DLD1 (cell line): ENCODE results near the gene LILRA6.
"Not testable (repeated sequence)": the region's sequence is repeated elsewhere in the genome, so short reads cannot be mapped to it uniquely, and the experiment has no call there.

Experiments
- in situ Hi-C: cut with HindIII; loops from 2 replicates; pipeline ENCODE4 v1.10.0; 2017; ENCODE audit warnings: low sequenced_read_pairs

The LILRA6 gene

DNA sequence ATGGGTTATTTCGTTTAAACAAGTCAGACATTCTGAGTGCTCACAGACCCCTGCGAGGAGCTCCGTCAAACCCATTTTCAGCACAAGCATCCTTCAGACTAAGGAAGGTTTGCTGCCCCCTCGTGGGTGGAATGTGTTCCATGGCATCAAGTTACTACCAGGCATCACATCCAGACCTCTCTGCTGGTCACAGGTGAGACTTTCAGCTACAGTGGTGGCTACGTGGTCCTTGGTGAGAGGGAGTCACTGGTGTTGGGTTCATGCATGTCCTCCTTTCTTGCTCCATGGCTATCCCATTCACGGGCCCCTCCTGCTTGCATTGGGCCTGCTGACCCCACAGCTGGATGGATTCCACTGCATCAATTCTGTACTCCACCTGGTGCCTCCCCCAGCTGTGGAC lies 23.5 kb upstream of the LILRA6 start:
- in situ Hi-C loops: no loop called here

DNA sequence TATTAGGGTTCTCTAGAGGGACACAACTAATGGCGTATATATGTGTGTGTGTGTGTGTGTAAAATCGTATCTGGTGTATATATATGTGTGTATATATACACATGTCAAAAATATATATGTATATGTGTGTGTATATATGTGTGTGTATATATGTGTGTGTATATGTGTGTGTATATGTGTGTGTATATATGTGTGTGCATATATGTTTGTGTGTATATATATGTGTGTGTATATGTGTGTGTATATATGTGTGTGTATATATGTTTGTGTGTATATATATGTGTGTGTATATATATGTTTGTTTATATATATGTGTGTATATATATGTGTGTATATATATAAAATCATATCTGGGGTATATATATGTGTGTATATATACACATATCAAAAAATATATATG lies 19.9 kb upstream of the LILRA6 start:
- in situ Hi-C loops: no loop called here

DNA sequence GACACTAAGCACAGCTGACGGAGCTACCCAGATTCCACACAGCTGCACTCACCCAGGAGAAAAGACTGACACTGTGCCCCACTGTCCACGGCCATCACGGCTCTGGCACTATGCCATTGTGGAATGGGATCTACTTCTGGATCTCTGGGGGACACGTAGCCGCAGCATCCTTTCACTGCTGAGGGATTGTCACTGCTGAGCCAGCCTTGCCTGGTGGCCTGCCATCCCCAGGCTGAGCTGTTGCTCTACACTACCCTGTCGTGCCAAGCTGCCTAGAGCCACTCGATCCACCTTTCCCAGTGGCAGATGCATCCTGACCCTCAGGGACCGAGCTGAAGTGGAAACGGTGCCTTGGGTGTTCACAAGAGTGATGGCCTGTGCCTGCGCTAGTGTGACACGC lies 19.5 kb upstream of the LILRA6 start:
- in situ Hi-C loops: no loop called here

DNA sequence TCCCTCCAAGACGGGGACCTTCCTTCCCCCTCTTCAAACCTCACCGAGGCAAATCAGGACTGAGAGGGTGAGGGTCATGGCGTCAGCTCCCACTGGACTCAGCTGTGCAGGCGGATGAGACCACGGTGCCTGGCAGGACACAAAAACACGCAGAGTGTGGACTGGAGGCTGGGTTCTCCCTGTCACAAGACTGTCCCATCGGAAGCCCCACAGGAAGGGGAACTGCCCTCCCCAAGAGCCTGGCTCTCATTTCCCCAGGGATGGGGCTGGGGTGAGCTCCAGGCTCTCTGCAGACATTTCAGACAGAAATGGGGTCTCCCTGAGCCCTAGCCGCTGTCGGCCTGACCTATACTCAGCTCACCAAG lies 14.5 kb upstream of the LILRA6 start, which contains the start of gene LILRB5:
Gene LILRB5 (minus strand): TSS at position 158 of the 365 bp plus-strand sequence. CDS start 80 bp downstream, at position 78.
- in situ Hi-C loops: no loop called here

GRCh38 chr19:54256250-54257115 lies 13.9 kb upstream of the LILRA6 start:
- in situ Hi-C loops: no loop called here

GRCh38 chr19:54255105-54255775 lies 12.7 kb upstream of the LILRA6 start:
- in situ Hi-C loops: no loop called here

GRCh38 chr19:54254195-54254906 lies 11.8 kb upstream of the LILRA6 start:
- in situ Hi-C loops: no loop called here

DNA sequence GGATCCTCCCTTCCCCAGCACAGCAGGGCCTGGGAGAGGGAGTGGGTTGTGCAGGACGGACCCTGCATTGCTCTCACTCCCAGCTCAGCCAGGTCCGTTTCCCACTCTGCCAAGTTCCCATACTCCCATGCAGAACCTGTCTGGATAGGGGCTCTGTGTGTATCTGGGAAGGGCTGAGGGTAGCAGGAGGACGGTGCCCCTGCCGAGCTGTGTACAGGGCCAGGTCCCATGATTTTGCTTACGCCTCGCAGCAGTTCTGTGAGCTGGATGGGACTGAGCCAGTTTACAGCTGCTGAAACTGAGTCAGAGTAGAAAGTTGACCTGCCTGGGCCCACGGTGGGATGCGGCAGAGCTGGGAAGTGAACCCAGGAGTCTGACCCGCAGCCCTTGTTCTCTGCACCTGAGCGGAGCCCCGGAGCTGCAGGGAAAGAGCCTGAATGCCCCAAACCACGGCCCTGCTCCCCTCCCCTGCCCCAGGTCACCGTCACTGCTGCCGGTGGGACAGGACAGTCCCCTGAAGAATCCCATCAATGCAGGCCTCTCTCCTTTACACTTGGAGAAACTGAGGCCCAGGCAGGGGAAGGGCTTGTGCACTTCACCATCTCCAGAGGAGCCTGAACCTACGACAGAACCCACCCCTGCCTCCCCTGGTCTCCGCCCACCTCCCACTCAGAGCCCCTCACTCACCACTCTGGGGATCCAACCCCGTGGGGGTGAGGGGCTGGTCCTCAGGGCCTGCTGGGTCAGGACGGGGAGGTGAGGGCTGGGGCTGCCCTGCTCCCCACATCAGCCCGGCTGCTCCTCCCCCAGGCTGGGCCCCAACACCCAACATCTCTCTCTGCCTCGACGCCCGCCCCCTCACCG lies 11.0 kb upstream of the LILRA6 start:
- in situ Hi-C loops: no loop called here

GRCh38 chr19:54252845-54253244 lies 10.3 kb upstream of the LILRA6 start:
- in situ Hi-C loops: no loop called here

GRCh38 chr19:54252243-54252642 lies 9.7 kb upstream of the LILRA6 start:
- in situ Hi-C loops: no loop called here

GRCh38 chr19:54248016-54248601 lies 5.5 kb upstream of the LILRA6 start:
- in situ Hi-C loops: no loop called here

DNA sequence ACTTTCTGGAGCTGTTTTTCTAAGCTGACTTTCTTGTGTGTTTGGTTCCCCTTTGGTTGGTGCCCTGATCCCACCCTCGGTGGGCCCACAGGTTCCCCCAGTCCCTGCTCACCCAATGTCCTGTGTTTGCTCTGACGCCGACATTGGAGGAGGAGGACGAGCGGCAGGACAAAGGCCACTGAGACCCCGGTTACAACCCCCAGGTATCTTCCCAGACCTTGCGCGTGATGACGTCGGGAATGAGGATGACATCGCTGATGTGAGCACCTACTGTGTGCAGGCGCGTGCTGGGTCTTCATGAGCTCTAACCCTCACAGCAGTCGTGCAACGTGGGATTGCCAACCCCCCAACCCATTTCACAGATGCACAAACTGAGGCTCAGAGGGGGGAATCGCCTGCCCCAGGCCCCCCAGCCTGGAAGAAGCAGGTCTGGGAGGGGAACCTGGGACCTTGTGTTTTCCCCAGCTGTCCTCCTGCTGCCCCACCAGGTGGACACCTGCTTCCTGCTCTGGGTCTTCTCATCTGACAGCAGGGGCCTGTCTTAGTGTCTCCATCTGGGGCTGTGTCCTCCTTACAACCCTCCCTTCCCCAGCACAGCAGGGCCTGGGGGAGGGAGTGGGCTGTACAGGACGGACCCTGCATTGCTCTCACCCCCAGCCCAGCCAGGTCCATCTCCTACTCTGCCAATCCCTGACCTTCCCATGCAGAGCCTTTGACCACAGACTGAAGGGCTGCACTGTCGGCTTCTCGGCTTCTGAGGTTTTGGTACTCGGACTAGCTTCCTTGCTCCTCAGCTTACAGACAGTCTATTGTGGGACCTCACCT lies 4.7 kb upstream of the LILRA6 start:
- in situ Hi-C loops: no loop called here

DNA sequence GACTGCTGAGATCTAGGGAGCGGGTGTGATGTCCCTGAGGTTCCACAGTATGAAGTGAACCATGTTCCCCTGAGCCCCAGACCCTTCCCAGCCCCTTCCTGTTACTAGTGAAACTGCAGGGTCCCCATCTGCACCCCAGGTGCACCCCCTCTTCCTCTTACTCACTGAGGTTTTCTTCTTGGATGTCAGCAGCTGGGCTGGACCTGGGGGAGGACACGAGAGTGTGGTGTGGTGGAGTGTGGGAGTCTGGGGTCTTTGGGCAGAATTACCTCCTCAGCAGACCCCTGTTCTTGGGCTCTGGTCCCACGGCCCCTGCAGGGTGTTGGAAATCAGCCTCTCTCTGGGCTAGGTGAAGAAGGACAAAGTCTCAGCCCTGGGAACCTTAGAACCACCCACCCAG lies 3.3 kb upstream of the LILRA6 start:
- in situ Hi-C loops: no loop called here

- in situ Hi-C loops: not testable (repeated sequence)
Measured at GRCh38 chr19:54243809-54244208, 1.2 kb upstream of the LILRA6 start.

GRCh38 chr19:54242234-54242633 lies 356 bp downstream of the LILRA6 start:
- in situ Hi-C loops: not testable (repeated sequence)

GRCh38 chr19:54240372-54241336 lies 1.9 kb downstream of the LILRA6 start:
- in situ Hi-C loops: not testable (repeated sequence)

DNA sequence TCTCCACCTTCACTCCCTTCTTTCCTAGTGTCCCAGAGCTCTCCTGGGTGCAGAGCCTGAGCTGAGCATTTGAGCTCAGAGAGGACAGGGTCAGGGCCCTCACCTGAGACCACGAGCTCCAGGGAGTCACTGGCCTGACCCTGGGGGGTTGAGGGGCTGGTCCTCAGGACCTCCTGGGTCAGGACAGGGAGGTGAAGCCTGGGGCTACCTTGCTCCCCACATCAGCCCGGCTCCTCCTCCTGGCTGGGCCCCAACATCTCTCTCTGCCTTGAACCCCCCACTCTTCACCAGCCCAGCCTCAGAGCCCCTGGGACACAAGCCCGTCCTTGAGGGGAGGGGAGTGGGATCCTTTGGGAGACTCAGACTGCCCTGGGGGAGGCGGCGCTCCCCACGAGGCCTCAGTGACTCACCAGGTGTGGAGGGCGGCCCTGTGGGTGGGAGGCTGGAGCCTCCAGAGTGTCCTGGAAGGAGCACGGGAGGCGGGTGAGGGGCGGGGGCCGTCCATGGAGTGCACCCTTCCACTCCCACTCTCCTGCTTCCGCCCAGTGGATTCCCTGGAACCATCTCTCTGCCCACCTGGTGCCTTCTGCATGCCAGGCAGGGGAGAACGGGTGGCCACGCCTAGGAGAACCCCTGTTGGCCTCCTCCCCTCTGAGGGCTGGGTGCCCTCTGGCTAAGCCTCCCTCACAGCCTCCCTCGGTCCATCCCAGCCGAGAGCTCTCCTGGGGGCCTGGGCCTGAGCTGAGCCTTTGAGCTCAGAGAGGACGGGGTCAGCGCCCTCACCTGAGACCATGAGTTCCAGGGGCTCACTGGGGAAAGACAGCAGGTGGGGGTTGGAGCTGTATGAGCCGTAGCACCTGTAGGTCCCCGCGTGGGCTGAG lies 2.9 kb downstream of the LILRA6 start:
- in situ Hi-C loops: not testable (repeated sequence)
